PC-3 (cell line): Measurements from ENCODE around the gene PAFAH2. TPM values are rescaled to one million over a fixed set of nuclear protein-coding genes. Genes with fewer than 3 reads are reported as not detected.
"Not testable (repeated sequence)": the region's sequence is repeated elsewhere in the genome, so short reads cannot be mapped to it uniquely, and the experiment has no call there.

Experiments used
- ATAC-seq: fragments of 200-7000 bp; cut with Tn5 transposase; 2 replicates; pipeline ENCODE4 v1.9.1; 2020; ENCODE audit warnings: mild to moderate bottlenecking, moderate library complexity
- BruUV-seq: library from RNA; stranded (reverse); fragments of 400-500 nt; replicated peaks from 2 replicates; lab custom pipeline; 2021; lab: Mats Ljungman, UMichigan
- CTCF ChIA-PET: fragments of 300-600 bp; sonication (Branson Sonifier 250); formaldehyde crosslinking; loops from one replicate; lab custom pipeline; 2022; ENCODE audit warnings: antibody characterized with exemption; lab: Charles Lee
- POLR2A ChIA-PET: fragments of 300-600 bp; sonication (Branson Sonifier 250); formaldehyde crosslinking; loops from one replicate; lab custom pipeline; 2022; ENCODE audit warnings: antibody characterized with exemption; ENCODE audit not compliant: unreplicated experiment; lab: Charles Lee
- DNase-seq: peaks from one replicate; pipeline ENCODE4 v3.0.0-alpha.2; 2015
- H2AFZ ChIP-seq: fragments of 300-600 bp; sonication (generic); 2 replicates; pipeline ENCODE4 v1.6.0; 2016; ENCODE audit warnings: antibody characterized with exemption, low read length
- H3F3A ChIP-seq: fragments of 300-600 bp; sonication (generic); one replicate; pipeline ENCODE4 v1.6.0; 2017; ENCODE audit warnings: antibody characterized with exemption, low read length, control low read depth, mild to moderate bottlenecking; ENCODE audit not compliant: unreplicated experiment
- H3K27ac ChIP-seq: fragments of 300-600 bp; sonication (generic); 2 replicates; pipeline ENCODE4 v1.5.1; 2016; ENCODE audit warnings: mild to moderate bottlenecking, low read length
- H3K27me3 ChIP-seq: fragments of 300-600 bp; sonication (generic); 2 replicates; pipeline ENCODE4 v1.6.1; 2016; ENCODE audit warnings: low read length, mixed read lengths
- H3K36me3 ChIP-seq: fragments of 300-600 bp; sonication (generic); 2 replicates; pipeline ENCODE4 v1.6.1; 2016; ENCODE audit warnings: low read depth, mixed run types, low read length, mixed read lengths
- H3K4me1 ChIP-seq: fragments of 300-600 bp; sonication (generic); 2 replicates; pipeline ENCODE4 v1.5.1; 2016; ENCODE audit warnings: low read length; ENCODE audit not compliant: insufficient read depth
- H3K4me2 ChIP-seq: fragments of 300-600 bp; sonication (generic); 2 replicates; pipeline ENCODE4 v1.6.0; 2016; ENCODE audit warnings: low read length
- H3K4me3 ChIP-seq: fragments of 300-600 bp; sonication (generic); 2 replicates; pipeline ENCODE4 v1.5.1; 2016; ENCODE audit warnings: mild to moderate bottlenecking, low read length, mixed read lengths
- H3K79me2 ChIP-seq: fragments of 300-600 bp; sonication (generic); 2 replicates; pipeline ENCODE4 v1.6.1; 2017; ENCODE audit warnings: low read length, mixed read lengths
- H3K9ac ChIP-seq: fragments of 300-600 bp; sonication (generic); 2 replicates; pipeline ENCODE4 v1.6.0; 2016; ENCODE audit warnings: mild to moderate bottlenecking, low read length
- H3K9me2 ChIP-seq: fragments of 300-600 bp; sonication (generic); replicated peaks from 2 replicates; pipeline ENCODE4 v1.6.1; 2016; ENCODE audit warnings: mixed run types, low read length, mixed read lengths
- H3K9me3 ChIP-seq: fragments of 300-600 bp; sonication (generic); 2 replicates; pipeline ENCODE4 v1.6.1; 2016; ENCODE audit warnings: low read length, mixed read lengths
- H4K20me1 ChIP-seq: fragments of 300-600 bp; sonication (generic); 2 replicates; pipeline ENCODE4 v1.6.1; 2016; ENCODE audit warnings: low read length, mixed read lengths
- CTCF ChIP-seq: fragments of 300-600 bp; sonication (generic); conservative IDR thresholded peaks from 2 replicates; pipeline ENCODE4 v1.5.1; 2017; ENCODE audit warnings: antibody characterized with exemption, low read depth, mild to moderate bottlenecking, low read length
- EZH2 ChIP-seq: fragments of 300-600 bp; sonication (generic); IDR thresholded peaks from one replicate; pipeline ENCODE4 v1.6.1; 2017; ENCODE audit warnings: antibody characterized with exemption, mild to moderate bottlenecking, low read length; ENCODE audit not compliant: unreplicated experiment
- EZH2phosphoT487 ChIP-seq: fragments of 300-600 bp; sonication (generic); IDR thresholded peaks from 2 replicates; pipeline ENCODE4 v1.6.1; 2018; ENCODE audit warnings: mild to moderate bottlenecking, antibody characterized with exemption, low read length, borderline replicate concordance
- intact Hi-C: fragments of 100-400 bp; cut with micrococcal nuclease; formaldehyde crosslinking; loops from 2 replicates; pipeline ENCODE4 v1.9.0; 2023
- total RNA-seq: library from RNA; depleted of rRNA; stranded (reverse); fragments of >200 nt; gene quantifications from 2 replicates; pipeline ENCODE4 v1.2.3, GENCODE V29; 2014

PAFAH2 gene
- total RNA-seq, 1 experiment from 2014 or later, result 9.0 TPM

- DNase-seq (no peak), ATAC-seq (no peak)
- no peaks in the 10 kb centered on the region for H3K27me3 ChIP-seq
- TF ChIP-seq CTCF (no peak), EZH2phosphoT487 (no peak), EZH2 (no peak)
- CTCF ChIA-PET, result no interaction called here
- H3K9me3 ChIP-seq, result no peaks in the 10 kb centered on the region
- H3K4me1 ChIP-seq, result no peaks in the 10 kb centered on the region
- no peaks in the 10 kb centered on the region for H3K79me2 ChIP-seq
- no peaks in the 10 kb centered on the region for H3K9me2 ChIP-seq
- no peaks in the 10 kb centered on the region for H4K20me1 ChIP-seq
- H3K27ac ChIP-seq, result no peak overlapping the region
- no peaks in the 10 kb centered on the region for H3K36me3 ChIP-seq
- BruUV-seq, result no TSS peak
- POLR2A ChIA-PET, result no interaction called here
- no peaks in the 10 kb centered on the region for H3F3A ChIP-seq
- no peak overlapping the region for H3K4me3 ChIP-seq
- H3K4me2 ChIP-seq, result no peak overlapping the region
- H2AFZ ChIP-seq, result no peak overlapping the region
- H3K9ac ChIP-seq, result no peak overlapping the region
- intact Hi-C loops, result no loop called here
These were observed 64.1 kb downstream of the PAFAH2 start for GRCh38 chr1:25933479-25934365.

GRCh38 chr1:25932811-25933400 lies 65.0 kb downstream of the PAFAH2 start:
- H3K36me3 ChIP-seq, BruUV-seq, H3K4me3 ChIP-seq, intact Hi-C loops, H3K4me2 ChIP-seq, H2AFZ ChIP-seq, H3K79me2 ChIP-seq, DNase-seq, H3K27me3 ChIP-seq, H3K9ac ChIP-seq, H3K9me3 ChIP-seq, H4K20me1 ChIP-seq, CTCF ChIA-PET, H3K27ac ChIP-seq, ATAC-seq, H3K4me1 ChIP-seq, H3K9me2 ChIP-seq, H3F3A ChIP-seq: not testable (repeated sequence)
- POLR2A ChIA-PET, result interaction anchor here (0.5 kb wide), 1 partner anchor 69 kb away, joined by 4 read pairs; no protein-coding TSS in a partner anchor

GRCh38 chr1:25932321-25932720 lies 65.5 kb downstream of the PAFAH2 start:
- intact Hi-C loops, result no loop called here
- Histone ChIP-seq H3F3A (no peaks in the 10 kb centered on the region), H3K27me3 (no peaks in the 10 kb centered on the region), H3K4me1 (no peaks in the 10 kb centered on the region), H3K79me2 (no peaks in the 10 kb centered on the region), H3K9me3 (no peaks in the 10 kb centered on the region), H2AFZ (no peak overlapping the region), H3K36me3 (no peaks in the 10 kb centered on the region), H3K4me2 (no peak overlapping the region), H4K20me1 (no peaks in the 10 kb centered on the region), H3K9ac (no peak overlapping the region), H3K27ac (no peak overlapping the region), H3K4me3 (no peak overlapping the region), H3K9me2 (no peaks in the 10 kb centered on the region)
- ChIA-PET POLR2A (interaction anchor here (0.5 kb wide), 1 partner anchor 70 kb away, joined by 4 read pairs; no protein-coding TSS in a partner anchor), CTCF (no interaction called here)
- TF ChIP-seq CTCF, result no peak
- TF ChIP-seq EZH2phosphoT487, result no peak
- no peak for TF ChIP-seq EZH2
- BruUV-seq, result no TSS peak
- peak; percentile 43 for ATAC-seq
- no peak for DNase-seq
